Mesendoderm (in vitro differentiated cells): ENCODE data around the gene DUSP1.
A peak's percentile ranks its signal among the peaks of the same experiment; 100 is the strongest.

Experiments used
- DNase-seq: peaks from one replicate; pipeline ENCODE4 v3.0.0; 2013
- H2AK5ac ChIP-seq: 2 replicates; pipeline ENCODE4 v1.6.1; 2013; ENCODE audit warnings: low read length, inconsistent platforms
- H2BK120ac ChIP-seq: 2 replicates; pipeline ENCODE4 v1.6.1; 2013; ENCODE audit warnings: low read depth, mild to moderate bottlenecking, low read length, moderate library complexity, mixed read lengths
- H2BK15ac ChIP-seq: replicated peaks from 2 replicates; pipeline ENCODE4 v1.6.1; 2013; ENCODE audit warnings: low read depth, mild to moderate bottlenecking, moderate library complexity
- H2BK5ac ChIP-seq: 2 replicates; pipeline ENCODE4 v1.6.1; 2013; ENCODE audit warnings: low read length, inconsistent platforms
- H3K18ac ChIP-seq: 2 replicates; pipeline ENCODE4 v1.6.1; 2013; ENCODE audit warnings: mild to moderate bottlenecking, low read length, mixed read lengths
- H3K23ac ChIP-seq: one replicate; pipeline ENCODE4 v1.6.1; 2013; ENCODE audit warnings: low read length
- H3K27ac ChIP-seq: 2 replicates; pipeline ENCODE4 v1.5.1; 2013; ENCODE audit warnings: low read depth, mild to moderate bottlenecking, inconsistent platforms, low read length, moderate library complexity
- H3K27me3 ChIP-seq: 2 replicates; pipeline ENCODE4 v1.6.1; 2013; ENCODE audit warnings: low read length, control low read depth, mild to moderate bottlenecking, inconsistent platforms; ENCODE audit not compliant: insufficient read depth, poor library complexity
- H3K36me3 ChIP-seq: 2 replicates; pipeline ENCODE4 v1.6.1; 2013; ENCODE audit warnings: low read length, inconsistent platforms; ENCODE audit not compliant: control insufficient read depth, insufficient read depth
- H3K4ac ChIP-seq: one replicate; pipeline ENCODE4 v1.6.1; 2013; ENCODE audit warnings: low read depth, mild to moderate bottlenecking, low read length, moderate library complexity
- H3K4me1 ChIP-seq: 2 replicates; pipeline ENCODE4 v1.6.1; 2013; ENCODE audit warnings: low read depth, low read length, inconsistent platforms; ENCODE audit not compliant: control insufficient read depth
- H3K4me2 ChIP-seq: 2 replicates; pipeline ENCODE4 v1.6.1; 2013; ENCODE audit warnings: low read length
- H3K4me3 ChIP-seq: 2 replicates; pipeline ENCODE4 v1.5.1; 2013; ENCODE audit warnings: mild to moderate bottlenecking, low read length
- H3K56ac ChIP-seq: one replicate; pipeline ENCODE4 v1.6.1; 2013; ENCODE audit warnings: low read length
- H3K79me1 ChIP-seq: 2 replicates; pipeline ENCODE4 v1.6.1; 2013; ENCODE audit warnings: low read length, inconsistent platforms
- H3K79me2 ChIP-seq: 2 replicates; pipeline ENCODE4 v1.6.1; 2013; ENCODE audit warnings: mild to moderate bottlenecking, low read length; ENCODE audit not compliant: control insufficient read depth, insufficient read depth
- H3K9ac ChIP-seq: 2 replicates; pipeline ENCODE4 v1.6.1; 2013; ENCODE audit warnings: low read length, inconsistent platforms
- H4K5ac ChIP-seq: one replicate; pipeline ENCODE4 v1.6.1; 2013; ENCODE audit warnings: low read length
- H4K8ac ChIP-seq: one replicate; pipeline ENCODE4 v1.6.1; 2013; ENCODE audit warnings: low read depth, mild to moderate bottlenecking, control low read depth, low read length, moderate library complexity
- WGBS: extraction: QIAGEN DNeasy Blood & Tissue Kit; methylation state at CpG from one replicate; pipeline ENCODE4 v1.1.7; 2013; ENCODE audit warnings: low lambda C conversion rate, missing lambda C conversion rate; ENCODE audit not compliant: insufficient coverage; ENCODE audit errors: extremely low coverage; 5-methylcytosine and 5-hydroxymethylcytosine counted together

The DUSP1 gene

DNA sequence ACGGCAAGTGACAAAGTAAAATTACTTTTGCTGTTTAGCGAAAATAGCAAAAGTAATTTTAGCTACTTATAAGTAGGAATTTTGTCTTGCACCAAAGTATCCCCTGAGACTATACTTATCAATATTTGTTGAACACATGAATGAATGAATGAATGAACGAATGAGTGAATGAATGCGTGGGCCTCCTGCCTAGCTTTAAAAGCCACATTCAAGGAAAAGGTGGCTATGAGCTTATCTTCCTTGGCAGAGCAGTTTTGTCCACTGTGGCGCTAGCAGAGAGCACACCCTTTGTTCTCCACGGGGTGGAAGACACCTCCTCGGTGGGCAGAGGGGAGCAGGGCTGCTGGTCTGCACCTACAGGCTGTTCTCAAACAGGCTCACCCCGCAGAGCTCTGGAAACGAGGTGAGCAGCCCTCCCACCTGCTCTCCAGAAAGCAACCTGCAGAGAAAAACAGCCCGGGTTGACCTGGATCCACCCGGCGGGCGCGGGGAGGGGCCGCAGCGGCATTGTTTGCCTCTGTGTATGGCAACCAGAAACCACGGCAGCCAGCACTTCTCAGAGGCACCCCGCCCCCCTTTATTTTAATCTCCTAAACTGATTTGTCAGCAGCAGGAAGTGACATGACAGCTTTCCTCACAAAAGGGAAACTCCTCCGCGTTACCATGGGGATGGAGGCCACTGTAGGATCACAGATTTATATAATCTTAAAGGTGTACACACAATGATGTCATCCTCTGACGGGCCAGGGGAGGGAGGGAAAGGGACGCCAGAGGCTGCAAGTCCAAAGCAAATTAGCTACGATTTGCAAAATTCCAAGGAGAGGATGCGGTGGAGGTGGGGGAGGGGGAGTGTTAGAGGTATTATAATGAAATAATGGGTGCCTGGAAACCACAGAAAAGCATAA, 5.9 kb downstream of the DUSP1 start:
- H2BK15ac ChIP-seq, result no peak overlapping the region
- H4K8ac ChIP-seq, result no peak overlapping the region
- peaks cover 14% of the 10 kb centered on the region for H3K79me1 ChIP-seq
- peaks cover 3% of the 10 kb centered on the region for H3K36me3 ChIP-seq
- H3K4ac ChIP-seq, result no peak overlapping the region
- no peak overlapping the region for H2BK120ac ChIP-seq
- H2AK5ac ChIP-seq, result no peak overlapping the region
- peak overlapping the region; percentile 7 for H3K18ac ChIP-seq
- no peak overlapping the region for H2BK5ac ChIP-seq
- H3K27ac ChIP-seq, result peak overlapping the region; percentile 23
- H4K5ac ChIP-seq, result no peak overlapping the region
- WGBS, result no CpG with 5 or more reads among the region's 24 CpGs
- no peak overlapping the region for H3K4me3 ChIP-seq
- no peak overlapping the region for H3K23ac ChIP-seq
- H3K79me2 ChIP-seq, result peaks cover 14% of the 10 kb centered on the region
- H3K4me2 ChIP-seq, result peak overlapping the region; percentile 36
- no peaks in the 10 kb centered on the region for H3K27me3 ChIP-seq
- peak overlapping the region; percentile 77 for H3K56ac ChIP-seq
- peak; percentile 99 for DNase-seq
- peaks cover 7% of the 10 kb centered on the region for H3K4me1 ChIP-seq
- H3K9ac ChIP-seq, result peak overlapping the region; percentile 54

DNA sequence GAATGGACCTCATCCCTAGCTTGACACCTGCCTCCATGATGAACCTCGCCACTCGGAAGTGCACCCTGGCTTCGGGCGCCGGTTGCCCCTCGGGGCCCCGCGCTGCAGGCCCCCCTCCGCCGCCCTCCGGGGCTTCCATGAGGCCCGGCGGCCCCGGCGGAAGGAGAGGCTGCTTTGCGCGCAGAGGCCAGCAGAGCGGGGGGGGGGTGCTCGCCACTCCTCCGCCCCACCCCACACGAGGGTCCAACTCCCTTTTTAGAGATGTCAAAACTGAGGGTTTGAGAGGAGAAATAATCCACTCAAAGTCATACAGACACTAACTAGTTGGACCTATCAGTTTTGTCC, 7.9 kb downstream of the DUSP1 start:
- H3K4me3 ChIP-seq, result no peak overlapping the region
- H2AK5ac ChIP-seq, result no peak overlapping the region
- DNase-seq, result no peak
- no peak overlapping the region for H3K27ac ChIP-seq
- no peak overlapping the region for H3K18ac ChIP-seq
- no peak overlapping the region for H4K8ac ChIP-seq
- no peak overlapping the region for H3K56ac ChIP-seq
- H2BK15ac ChIP-seq, result no peak overlapping the region
- no peak overlapping the region for H3K4ac ChIP-seq
- peaks cover 2% of the 10 kb centered on the region for H3K4me1 ChIP-seq
- no peaks in the 10 kb centered on the region for H3K79me2 ChIP-seq
- no CpG with 5 or more reads among the region's 21 CpGs for WGBS
- H4K5ac ChIP-seq, result no peak overlapping the region
- H3K9ac ChIP-seq, result no peak overlapping the region
- no peak overlapping the region for H2BK120ac ChIP-seq
- H3K27me3 ChIP-seq, result no peaks in the 10 kb centered on the region
- no peaks in the 10 kb centered on the region for H3K79me1 ChIP-seq
- H3K4me2 ChIP-seq, result no peak overlapping the region
- H2BK5ac ChIP-seq, result no peak overlapping the region
- no peak overlapping the region for H3K23ac ChIP-seq
- H3K36me3 ChIP-seq, result no peaks in the 10 kb centered on the region

DNA sequence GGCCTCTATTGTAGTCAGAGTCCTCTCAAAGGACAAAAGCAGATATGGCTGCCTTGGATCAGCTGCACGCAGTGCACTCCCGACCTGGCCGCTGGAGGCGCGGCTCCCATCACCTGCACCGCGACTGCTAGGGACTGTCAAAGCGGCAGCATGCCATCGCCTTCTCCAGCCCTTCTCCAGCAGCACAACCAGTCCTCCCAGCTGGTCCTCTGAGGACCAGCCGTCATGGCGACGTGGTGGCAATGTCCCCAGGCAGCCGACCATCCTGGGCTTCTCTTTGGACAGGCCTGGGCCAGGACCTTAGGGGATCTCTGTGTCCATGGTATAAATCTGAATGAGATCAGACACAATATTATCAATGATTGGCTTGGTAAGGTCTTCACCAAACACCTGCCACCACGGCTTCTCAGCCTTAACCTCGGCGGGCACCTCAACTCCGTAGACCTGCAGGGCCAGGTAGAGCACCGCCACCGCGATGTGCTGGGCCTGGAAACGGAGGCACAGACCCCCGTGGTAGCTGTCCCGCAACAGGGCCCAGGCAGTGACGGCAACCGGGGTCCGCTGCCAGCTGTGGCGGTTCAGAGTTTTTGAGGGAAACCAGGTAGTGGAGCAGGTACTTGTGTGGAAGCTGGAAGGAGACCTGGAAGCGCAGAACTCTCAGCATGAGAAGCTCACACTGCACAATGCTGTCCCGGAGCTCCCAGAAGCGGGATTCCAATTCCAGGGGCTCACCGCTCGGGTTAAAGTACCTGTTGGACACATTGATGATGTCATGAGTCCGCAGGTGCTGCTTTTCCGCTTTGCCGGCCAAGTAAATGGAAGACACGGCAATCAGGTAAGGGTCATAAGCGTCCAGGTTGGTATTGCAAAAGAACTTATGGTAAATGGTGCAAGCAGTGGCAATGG, 8.5 kb downstream of the DUSP1 start:
- no CpG with 5 or more reads among the region's 37 CpGs for WGBS
- no peak for DNase-seq

DNA sequence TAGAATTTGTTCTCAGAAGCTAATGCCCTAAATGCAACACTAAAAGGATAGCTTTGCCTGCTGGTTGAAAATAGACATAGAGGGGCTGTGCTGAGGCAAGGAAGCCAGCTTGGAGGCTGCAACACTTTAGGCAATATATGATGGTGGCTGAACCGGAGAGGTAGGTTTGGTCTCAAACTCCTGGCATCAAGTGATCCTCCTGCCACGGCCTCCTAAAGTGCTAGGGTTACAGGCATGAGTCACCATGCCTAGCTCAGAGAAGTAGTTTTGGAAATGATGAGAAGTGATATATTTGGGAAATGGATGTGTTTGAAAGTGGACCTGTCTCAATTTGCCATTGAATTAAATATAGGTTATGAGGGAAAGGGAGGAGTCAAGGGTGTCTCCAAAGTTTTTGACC, 10.0 kb downstream of the DUSP1 start:
- H3K9ac ChIP-seq, result no peak overlapping the region
- no peak overlapping the region for H2BK5ac ChIP-seq
- no peaks in the 10 kb centered on the region for H3K79me2 ChIP-seq
- no CpG with 5 or more reads among the region's 2 CpGs for WGBS
- H2BK120ac ChIP-seq, result no peak overlapping the region
- no peak overlapping the region for H4K5ac ChIP-seq
- H3K27ac ChIP-seq, result no peak overlapping the region
- H4K8ac ChIP-seq, result no peak overlapping the region
- H3K18ac ChIP-seq, result no peak overlapping the region
- H3K4me1 ChIP-seq, result peaks cover 2% of the 10 kb centered on the region
- no peak overlapping the region for H2AK5ac ChIP-seq
- no peaks in the 10 kb centered on the region for H3K27me3 ChIP-seq
- no peak overlapping the region for H2BK15ac ChIP-seq
- no peak overlapping the region for H3K4me3 ChIP-seq
- H3K23ac ChIP-seq, result no peak overlapping the region
- H3K36me3 ChIP-seq, result no peaks in the 10 kb centered on the region
- no peak for DNase-seq
- H3K79me1 ChIP-seq, result no peaks in the 10 kb centered on the region
- H3K4ac ChIP-seq, result no peak overlapping the region
- H3K4me2 ChIP-seq, result no peak overlapping the region
- no peak overlapping the region for H3K56ac ChIP-seq

More for the DNA sequence above, 8.5 kb downstream of the DUSP1 start:
- Histone ChIP-seq H3K79me2 (no peaks in the 10 kb centered on the region), H2BK120ac (no peak overlapping the region), H2BK5ac (no peak overlapping the region), H4K5ac (no peak overlapping the region), H3K4me1 (peaks cover 2% of the 10 kb centered on the region), H3K9ac (no peak overlapping the region), H3K56ac (no peak overlapping the region), H3K23ac (no peak overlapping the region), H4K8ac (no peak overlapping the region), H3K27ac (no peak overlapping the region), H3K79me1 (no peaks in the 10 kb centered on the region), H3K4me2 (no peak overlapping the region), H3K4ac (no peak overlapping the region), H3K27me3 (no peaks in the 10 kb centered on the region), H3K18ac (no peak overlapping the region), H2AK5ac (no peak overlapping the region), H2BK15ac (no peak overlapping the region), H3K4me3 (no peak overlapping the region), H3K36me3 (no peaks in the 10 kb centered on the region)

DNA sequence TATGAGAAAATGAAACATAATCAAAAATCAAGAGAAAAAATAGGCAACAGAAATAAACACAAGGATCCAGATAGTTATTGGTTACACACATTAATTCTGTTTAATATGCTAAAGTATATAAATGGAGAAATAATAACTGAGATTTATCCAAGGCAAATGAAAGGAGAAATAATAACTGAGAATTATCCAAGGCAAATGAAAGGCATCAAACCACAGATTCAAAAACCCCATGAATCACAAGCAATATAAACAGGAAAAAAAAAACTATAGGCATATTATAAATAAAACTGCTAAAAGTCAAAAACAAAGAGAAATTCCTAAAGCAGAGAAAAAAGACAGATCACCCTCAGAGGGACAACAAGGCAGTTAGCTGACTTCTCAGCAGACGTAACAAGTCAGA, 10.9 kb downstream of the DUSP1 start:
- H3K4ac ChIP-seq, result no peak overlapping the region
- no CpG with 5 or more reads among the region's 1 CpG for WGBS
- DNase-seq, result no peak
- H3K56ac ChIP-seq, result no peak overlapping the region
- no peak overlapping the region for H3K9ac ChIP-seq
- no peak overlapping the region for H4K5ac ChIP-seq
- H2BK15ac ChIP-seq, result no peak overlapping the region
- H3K27ac ChIP-seq, result no peak overlapping the region
- H3K4me3 ChIP-seq, result no peak overlapping the region
- no peak overlapping the region for H2AK5ac ChIP-seq
- no peak overlapping the region for H3K4me2 ChIP-seq
- H3K4me1 ChIP-seq, result no peaks in the 10 kb centered on the region
- no peaks in the 10 kb centered on the region for H3K27me3 ChIP-seq
- no peak overlapping the region for H3K18ac ChIP-seq
- H2BK5ac ChIP-seq, result no peak overlapping the region
- H3K23ac ChIP-seq, result no peak overlapping the region
- no peaks in the 10 kb centered on the region for H3K79me2 ChIP-seq
- H2BK120ac ChIP-seq, result no peak overlapping the region
- no peaks in the 10 kb centered on the region for H3K79me1 ChIP-seq
- H3K36me3 ChIP-seq, result no peaks in the 10 kb centered on the region
- H4K8ac ChIP-seq, result no peak overlapping the region
